Neuron (in vitro differentiated cells): ENCODE results near the gene MED14.
A peak's percentile ranks its signal among the peaks of the same experiment; 100 is the strongest.
"Not testable (repeated sequence)": the region's sequence is repeated elsewhere in the genome, so short reads cannot be mapped to it uniquely, and the experiment has no call there.

ENCODE experiments used
- H2AFZ ChIP-seq: one replicate; pipeline ENCODE4 v1.6.1; 2013; ENCODE audit warnings: low read depth, mild to moderate bottlenecking, inconsistent platforms, low read length, moderate library complexity
- H3K27me3 ChIP-seq: one replicate; pipeline ENCODE4 v1.6.1; 2013; ENCODE audit warnings: low read length; ENCODE audit not compliant: insufficient read depth
- H3K36me3 ChIP-seq: one replicate; pipeline ENCODE4 v1.6.1; 2013; ENCODE audit warnings: low read length; ENCODE audit not compliant: insufficient read depth
- H3K4me1 ChIP-seq: one replicate; pipeline ENCODE4 v1.6.1; 2013; ENCODE audit warnings: low read length; ENCODE audit not compliant: insufficient read depth
- H3K4me3 ChIP-seq: 2 replicates; pipeline ENCODE4 v1.5.1; 2013; ENCODE audit warnings: mild to moderate bottlenecking, low read length, moderate library complexity
- H3K9me3 ChIP-seq: one replicate; pipeline ENCODE4 v1.6.1; 2013; ENCODE audit warnings: low read length

The MED14 gene

DNA sequence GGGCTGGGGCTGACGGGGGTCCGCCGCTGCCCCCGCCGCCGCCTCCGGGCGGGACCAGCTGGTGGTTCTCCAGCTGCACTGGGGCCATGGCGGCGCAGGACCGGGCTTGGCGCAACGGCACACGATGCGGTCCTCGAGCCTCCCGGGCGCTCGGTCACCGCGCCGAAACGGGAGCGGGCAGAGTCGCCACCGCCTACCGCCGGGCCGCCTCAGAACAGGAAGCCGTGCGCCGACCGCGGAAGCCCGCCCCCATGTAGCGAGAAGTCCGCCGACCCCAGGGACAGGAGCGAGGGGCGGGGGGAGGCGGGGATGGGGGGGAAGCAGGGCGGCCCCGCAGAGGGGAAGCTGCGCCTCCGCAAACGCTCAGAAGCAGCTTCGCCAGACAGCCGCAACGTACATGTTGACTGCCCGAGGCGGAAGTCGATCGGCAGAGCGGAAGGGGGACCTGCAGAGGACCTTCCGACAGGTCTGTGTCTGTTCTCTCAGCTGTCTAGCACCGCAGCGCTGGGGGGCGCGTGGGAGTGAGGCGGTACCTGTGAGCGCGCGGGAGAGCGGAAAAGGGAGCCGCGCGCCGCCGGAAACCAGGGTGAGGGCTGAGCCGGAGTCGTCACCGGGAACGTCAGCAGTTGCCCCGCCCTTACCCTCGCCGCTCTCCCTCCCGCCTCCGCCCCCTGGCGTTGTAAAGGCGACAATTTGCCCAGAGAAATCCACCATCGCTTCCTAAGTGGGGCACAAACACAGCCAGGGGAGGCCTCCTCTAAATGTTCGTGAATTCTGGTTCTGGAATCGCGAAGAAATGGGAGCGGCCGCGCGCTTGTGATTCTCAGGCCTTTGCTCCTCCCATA is at the start of gene MED14:
Gene MED14 (minus strand): TSS at position 218 of the 845 bp plus-strand sequence. CDS start 130 bp downstream, at position 88.
- peaks cover 6% of the 10 kb centered on the region for H3K4me1 ChIP-seq

DNA sequence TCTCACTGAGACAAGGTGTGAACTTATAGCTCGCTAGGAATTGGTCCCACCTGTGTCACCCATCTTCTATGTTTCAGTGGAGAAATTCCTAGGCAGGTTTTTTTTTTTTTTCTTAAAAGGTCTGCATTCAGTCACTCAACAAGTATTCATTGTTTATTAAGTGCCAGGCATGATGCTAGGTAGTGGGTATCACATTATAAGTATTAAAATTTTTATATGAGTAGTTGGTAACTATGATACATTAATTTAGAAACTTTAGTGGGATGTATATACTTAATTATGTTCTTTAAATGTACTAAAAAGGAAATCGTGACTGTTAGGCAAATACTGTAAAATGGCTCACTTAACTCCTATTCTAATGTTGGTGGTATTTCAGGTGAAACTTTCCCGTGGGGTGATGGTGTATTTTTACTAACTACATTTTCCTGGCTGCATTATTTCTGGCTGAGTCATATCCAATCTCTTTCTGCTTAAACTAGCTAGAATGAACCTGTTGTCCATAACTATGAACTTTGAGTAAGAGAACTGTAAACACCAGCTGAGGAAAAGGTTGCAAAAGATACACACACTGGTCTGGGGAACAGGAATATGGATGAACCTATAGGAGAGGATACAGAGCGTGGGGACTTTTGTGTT is 49.3 kb upstream of the MED14 start:
- Histone ChIP-seq H3K4me3 (no peak overlapping the region), H3K9me3 (no peaks in the 10 kb centered on the region), H3K36me3 (no peaks in the 10 kb centered on the region), H3K27me3 (no peaks in the 10 kb centered on the region), H3K4me1 (no peaks in the 10 kb centered on the region), H2AFZ (no peak overlapping the region)

More for the DNA sequence above, at the start of gene MED14:
- Histone ChIP-seq H3K9me3 (no peaks in the 10 kb centered on the region), H2AFZ (peak within 1 kb of the TSS; percentile 53), H3K27me3 (no peaks in the 10 kb centered on the region), H3K36me3 (no peaks in the 10 kb centered on the region), H3K4me3 (peak within 1 kb of the TSS; percentile 83)

DNA sequence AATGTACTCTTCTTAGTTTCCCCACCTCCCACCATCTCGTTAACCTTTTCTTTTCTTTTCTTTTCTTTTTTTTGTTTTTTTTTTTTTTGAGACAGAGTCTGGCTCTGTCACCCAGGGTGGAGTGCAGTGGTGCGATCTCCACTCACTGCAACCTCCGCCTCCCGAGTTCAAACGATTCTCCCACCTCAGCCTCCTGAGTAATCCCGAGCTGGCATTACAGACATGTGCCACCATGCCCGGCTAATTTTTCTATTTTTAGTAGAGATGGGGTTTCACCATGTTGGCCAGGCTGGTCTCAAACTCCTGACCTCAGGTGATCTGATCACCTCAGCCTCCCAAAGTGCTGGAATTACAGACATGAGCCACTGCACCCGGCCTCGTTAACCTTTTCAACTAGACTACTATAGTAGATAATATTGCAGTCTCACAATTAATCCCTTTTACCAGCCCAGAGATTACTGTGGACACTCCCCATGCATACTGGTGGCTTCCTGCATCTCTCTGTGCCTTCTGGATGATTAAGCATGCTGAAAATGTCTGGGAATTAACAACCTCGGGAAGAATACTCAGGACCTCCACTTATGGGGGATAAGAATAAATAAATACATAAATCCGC is 47.4 kb upstream of the MED14 start:
- not testable (repeated sequence) for H3K9me3 ChIP-seq, H3K36me3 ChIP-seq, H2AFZ ChIP-seq, H3K4me1 ChIP-seq, H3K27me3 ChIP-seq, H3K4me3 ChIP-seq

DNA sequence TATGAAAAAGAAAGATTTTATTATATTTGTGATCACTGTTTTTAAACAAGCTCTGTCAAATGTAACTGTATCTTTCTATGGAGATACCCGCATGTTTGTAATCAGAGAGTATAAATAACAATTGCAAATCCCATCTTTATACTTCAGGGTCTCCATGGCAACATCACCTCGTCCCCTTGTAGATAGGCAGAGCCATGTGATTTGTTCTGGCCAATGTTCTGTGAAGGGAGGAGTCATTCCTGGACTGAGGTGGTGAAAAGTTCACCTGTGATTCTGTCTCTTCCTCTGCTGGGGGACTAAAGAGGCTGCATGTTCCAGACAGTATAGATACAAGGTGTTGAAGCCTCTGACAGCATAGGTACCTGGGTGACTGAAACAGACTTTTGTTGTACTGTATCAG is 45.6 kb upstream of the MED14 start:
- Histone ChIP-seq H3K4me3 (no peak overlapping the region), H3K9me3 (no peaks in the 10 kb centered on the region), H3K27me3 (no peaks in the 10 kb centered on the region), H2AFZ (no peak overlapping the region), H3K36me3 (no peaks in the 10 kb centered on the region), H3K4me1 (no peaks in the 10 kb centered on the region)

DNA sequence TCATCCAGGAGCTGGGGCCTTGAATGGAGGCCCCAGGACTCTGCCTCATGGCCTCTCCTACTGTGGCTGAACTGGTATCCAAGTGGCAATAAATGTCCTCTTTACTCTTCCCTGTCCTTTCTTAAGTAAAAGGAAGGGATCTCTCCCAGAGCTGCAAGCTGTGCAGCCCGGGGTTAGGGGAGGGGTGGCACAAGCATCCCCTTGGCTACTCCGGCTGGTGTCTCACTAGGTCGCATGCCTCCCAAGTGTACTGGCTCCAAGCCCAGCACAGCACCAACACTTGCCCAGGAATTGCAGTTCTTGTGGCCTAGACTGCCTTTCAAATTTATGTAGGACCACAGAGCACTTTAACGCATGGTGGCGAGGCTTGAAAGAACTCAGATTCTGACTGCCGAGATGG is 44.7 kb upstream of the MED14 start:
- Histone ChIP-seq H3K27me3 (no peaks in the 10 kb centered on the region), H2AFZ (no peak overlapping the region), H3K9me3 (no peaks in the 10 kb centered on the region), H3K4me1 (no peaks in the 10 kb centered on the region), H3K4me3 (no peak overlapping the region), H3K36me3 (no peaks in the 10 kb centered on the region)

DNA sequence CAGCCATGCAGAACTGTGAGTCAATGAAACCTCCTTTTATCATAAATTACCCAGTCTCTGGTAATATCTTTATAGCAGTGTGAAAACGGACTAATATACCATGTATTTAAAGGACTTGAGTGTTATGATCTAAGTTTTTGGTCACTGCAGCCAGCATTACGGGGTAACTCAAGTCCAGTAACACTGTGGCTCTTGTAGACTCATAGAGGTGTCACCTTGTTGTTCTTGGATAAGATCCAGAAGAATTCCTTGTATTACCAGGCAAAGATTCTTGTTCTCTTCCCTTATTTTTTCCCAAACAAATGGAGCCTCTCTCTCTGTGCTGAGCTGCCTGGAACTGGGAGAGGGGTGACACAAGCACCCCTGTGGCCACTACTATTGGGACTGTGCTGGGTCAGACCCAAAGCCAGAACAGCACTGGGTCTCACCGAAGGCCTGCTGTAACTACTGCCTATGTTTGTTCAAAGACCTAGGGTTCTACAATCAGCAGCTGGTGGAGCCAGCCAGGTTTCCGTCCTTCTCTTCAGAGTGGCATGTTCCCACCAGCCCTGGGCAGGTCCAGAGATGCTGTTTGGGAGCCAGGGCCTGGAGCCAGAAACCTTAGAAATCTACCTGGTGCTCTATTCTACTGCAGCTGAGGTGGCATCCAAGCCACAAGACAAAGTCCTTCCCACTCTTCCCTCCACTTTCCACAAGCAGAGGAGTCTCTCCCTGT is 43.7 kb upstream of the MED14 start:
- no peaks in the 10 kb centered on the region for H3K27me3 ChIP-seq
- no peaks in the 10 kb centered on the region for H3K9me3 ChIP-seq

DNA sequence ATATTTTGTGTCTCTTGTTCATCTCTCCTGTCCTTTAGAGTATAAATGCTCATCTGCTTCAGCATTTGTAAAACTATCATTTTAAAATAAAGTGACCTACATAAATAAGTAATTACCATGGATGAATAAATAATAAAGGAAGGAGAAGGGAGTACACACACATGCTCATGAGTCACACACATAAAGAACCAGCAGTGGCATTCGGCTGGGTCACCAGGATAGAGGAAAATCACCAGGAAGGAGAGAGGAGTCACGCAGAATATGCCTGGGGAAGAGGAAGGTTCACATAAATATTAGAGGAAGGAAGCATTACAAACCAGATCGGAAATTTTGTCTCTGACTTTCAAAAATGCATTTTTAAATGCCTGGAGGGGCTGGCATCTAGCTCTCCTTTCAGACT is 38.5 kb upstream of the MED14 start:
- no peak overlapping the region for H3K4me3 ChIP-seq
- no peaks in the 10 kb centered on the region for H3K36me3 ChIP-seq
- H3K4me1 ChIP-seq = no peaks in the 10 kb centered on the region
- H3K27me3 ChIP-seq = no peaks in the 10 kb centered on the region
- no peaks in the 10 kb centered on the region for H3K9me3 ChIP-seq
- H2AFZ ChIP-seq = no peak overlapping the region

More for the DNA sequence above, 43.7 kb upstream of the MED14 start:
- Histone ChIP-seq H2AFZ (no peak overlapping the region), H3K4me1 (no peaks in the 10 kb centered on the region), H3K4me3 (no peak overlapping the region), H3K36me3 (no peaks in the 10 kb centered on the region)

DNA sequence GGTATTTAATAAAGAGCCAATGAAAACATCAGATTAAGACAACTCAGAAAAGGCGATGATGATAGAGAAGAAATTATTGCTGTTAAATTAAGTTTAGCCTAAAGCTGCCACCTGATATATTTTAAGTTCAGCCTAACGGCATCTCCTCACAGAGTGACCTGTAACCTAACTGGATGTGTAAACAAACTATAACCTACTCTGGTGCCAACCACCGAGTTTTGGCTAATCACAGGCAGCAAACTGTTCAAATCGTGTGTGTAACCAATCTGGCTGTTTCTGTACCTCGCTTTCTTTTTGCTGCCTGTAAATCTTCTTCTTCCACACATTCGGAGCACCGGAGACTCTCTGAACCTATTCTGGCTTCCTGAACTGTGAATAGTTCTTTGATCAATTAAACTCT is 37.8 kb upstream of the MED14 start:
- no peak overlapping the region for H2AFZ ChIP-seq
- H3K36me3 ChIP-seq = no peaks in the 10 kb centered on the region
- no peaks in the 10 kb centered on the region for H3K27me3 ChIP-seq
- H3K9me3 ChIP-seq = no peaks in the 10 kb centered on the region
- H3K4me3 ChIP-seq = no peak overlapping the region
- H3K4me1 ChIP-seq = no peaks in the 10 kb centered on the region

DNA sequence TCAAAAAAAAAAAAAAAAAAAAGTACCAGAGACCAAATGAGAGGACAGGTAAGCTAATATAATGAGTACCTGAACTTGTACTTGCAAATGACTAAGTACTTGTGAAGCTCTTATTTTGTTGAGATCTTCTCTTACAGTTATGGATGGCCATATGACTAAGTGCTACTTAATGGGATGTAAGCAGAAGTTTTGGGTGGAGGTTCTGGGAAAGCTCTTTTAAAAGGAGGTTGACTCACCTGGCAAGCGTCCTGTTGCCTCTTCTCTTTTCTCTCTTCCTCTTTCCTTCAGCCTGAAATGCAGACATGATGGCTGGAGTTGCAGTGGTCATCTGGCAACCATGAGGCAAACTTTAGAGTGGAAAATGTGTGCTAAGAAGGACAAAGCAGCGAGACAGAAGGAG is 36.9 kb upstream of the MED14 start:
- H3K27me3 ChIP-seq = no peaks in the 10 kb centered on the region
- H3K4me3 ChIP-seq = no peak overlapping the region
- no peaks in the 10 kb centered on the region for H3K4me1 ChIP-seq
- no peaks in the 10 kb centered on the region for H3K36me3 ChIP-seq
- H2AFZ ChIP-seq = no peak overlapping the region
- H3K9me3 ChIP-seq = no peaks in the 10 kb centered on the region

DNA sequence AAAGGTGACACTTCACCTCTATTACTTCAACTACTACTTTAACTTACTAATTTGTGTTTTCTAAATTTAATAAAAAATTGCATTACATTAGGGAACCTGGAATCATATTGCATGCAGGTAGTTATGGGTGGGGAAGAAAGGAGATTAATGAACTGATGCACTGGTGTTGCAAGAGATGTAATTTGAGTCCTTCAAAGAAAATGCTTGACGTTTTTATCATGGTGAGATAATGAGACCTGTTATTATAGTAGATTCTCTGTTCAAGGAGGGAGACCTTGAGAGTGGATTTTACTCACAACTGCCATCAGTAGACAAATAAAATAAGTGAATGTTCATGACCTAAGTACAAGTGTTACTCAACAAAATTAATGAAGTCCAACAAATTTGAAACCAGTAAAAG is 26.4 kb upstream of the MED14 start:
- H3K4me1 ChIP-seq = no peaks in the 10 kb centered on the region
- H3K27me3 ChIP-seq = no peaks in the 10 kb centered on the region
- H3K4me3 ChIP-seq = no peak overlapping the region
- H3K9me3 ChIP-seq = no peaks in the 10 kb centered on the region
- no peaks in the 10 kb centered on the region for H3K36me3 ChIP-seq
- no peak overlapping the region for H2AFZ ChIP-seq

DNA sequence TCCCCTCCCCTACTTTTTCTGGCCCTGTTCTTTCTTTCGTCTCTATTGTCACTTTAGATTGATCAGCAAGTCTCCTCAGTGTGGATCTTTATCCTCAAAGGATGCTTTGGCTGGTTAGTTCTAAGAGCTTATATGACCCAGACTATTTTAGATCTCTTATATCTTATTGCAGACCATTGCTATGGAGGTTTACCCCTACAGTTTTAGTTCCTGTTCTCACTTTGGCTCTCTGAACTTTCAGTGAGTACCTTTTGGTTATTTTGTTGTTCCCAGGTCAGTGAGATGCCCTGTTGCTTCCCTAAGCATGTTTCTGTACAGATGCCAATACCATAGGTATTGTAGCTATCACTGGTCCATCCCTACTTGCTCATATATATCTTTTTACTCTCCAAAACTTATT is 24.0 kb upstream of the MED14 start:
- Histone ChIP-seq H2AFZ (no peak overlapping the region), H3K4me1 (no peaks in the 10 kb centered on the region), H3K4me3 (no peak overlapping the region), H3K36me3 (no peaks in the 10 kb centered on the region), H3K9me3 (no peaks in the 10 kb centered on the region), H3K27me3 (no peaks in the 10 kb centered on the region)

DNA sequence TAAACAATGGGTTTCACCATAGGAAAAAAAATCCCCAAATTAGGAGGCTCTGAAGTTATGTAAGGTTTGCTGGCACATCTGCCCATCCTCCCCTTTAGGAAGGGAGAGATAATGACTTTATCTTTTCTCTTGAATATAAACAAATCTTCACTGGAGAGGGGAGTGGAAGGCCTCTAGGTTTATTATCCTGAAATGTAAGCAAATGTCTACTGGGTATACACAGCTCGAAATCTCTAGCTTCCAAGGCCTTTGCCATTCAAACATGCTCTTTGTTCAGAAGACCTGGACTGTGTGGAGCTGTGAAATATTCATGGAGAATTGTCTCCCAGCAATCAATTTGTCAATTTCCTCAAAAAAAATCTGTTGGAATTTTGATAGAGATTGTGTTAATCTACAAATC is 21.7 kb upstream of the MED14 start:
- H3K4me1 ChIP-seq = no peaks in the 10 kb centered on the region
- no peaks in the 10 kb centered on the region for H3K36me3 ChIP-seq
- no peak overlapping the region for H3K4me3 ChIP-seq
- no peak overlapping the region for H2AFZ ChIP-seq
- H3K9me3 ChIP-seq = no peaks in the 10 kb centered on the region
- H3K27me3 ChIP-seq = no peaks in the 10 kb centered on the region
